T-helper 9 cell (primary cell): ENCODE results near the gene PTGFRN.

ENCODE experiments used
- DNase-seq: peaks from one replicate; pipeline ENCODE4 v3.0.0-alpha.2; 2020

The PTGFRN gene

DNA sequence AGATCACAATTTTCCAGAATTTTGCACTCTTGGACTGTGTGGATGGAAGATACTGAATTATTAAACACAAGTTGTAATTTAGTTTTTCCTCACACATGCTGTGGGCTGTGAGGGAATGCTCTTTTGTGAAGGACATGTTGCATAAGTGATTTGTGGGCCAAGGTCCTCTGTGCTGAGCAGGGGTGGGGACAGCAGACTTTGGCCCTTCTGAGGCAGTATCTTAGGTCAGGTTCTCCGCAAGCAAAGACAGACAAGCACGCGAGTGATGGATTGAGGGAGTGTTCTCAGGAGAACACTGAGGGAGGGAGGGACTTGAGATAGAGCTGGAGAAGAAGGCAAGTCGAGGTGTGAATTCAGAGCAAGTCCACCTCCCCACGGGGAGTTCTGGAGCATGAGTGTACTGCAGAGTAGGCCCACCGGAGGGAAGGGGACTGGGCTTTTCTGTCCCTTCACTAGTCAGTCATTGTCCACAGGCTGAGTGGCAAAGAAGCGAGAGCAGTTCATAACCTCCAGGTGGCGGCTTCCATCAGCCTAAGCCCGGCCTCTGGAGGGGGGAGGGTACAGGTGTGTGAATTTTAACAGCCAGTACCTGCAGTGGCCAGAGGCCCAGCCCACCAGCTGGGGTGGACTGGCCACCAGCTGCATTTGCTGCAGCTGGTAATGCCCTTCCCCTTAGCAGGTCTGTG is 72.7 kb downstream of the PTGFRN start:
- no peak for DNase-seq

DNA sequence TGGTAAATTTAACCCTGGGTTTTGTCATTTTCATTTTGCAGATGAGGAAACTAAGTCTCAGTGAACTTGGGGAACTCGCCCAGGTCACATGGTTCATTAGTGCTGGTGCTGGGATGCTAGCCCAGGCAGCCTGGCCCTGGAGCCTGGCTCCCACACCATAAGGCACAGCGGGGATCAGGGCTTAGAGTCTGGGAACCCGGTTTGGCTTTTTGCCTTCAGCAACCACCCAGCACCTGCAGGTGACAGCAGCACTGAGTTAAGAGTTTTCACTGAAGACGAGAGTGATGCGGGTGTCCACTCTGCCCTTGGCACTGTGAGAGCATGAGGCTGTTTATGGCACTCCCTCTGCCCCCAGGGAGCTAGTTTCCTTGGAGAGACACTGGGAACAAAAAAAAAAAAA is 73.4 kb downstream of the PTGFRN start:
- no peak for DNase-seq

DNA sequence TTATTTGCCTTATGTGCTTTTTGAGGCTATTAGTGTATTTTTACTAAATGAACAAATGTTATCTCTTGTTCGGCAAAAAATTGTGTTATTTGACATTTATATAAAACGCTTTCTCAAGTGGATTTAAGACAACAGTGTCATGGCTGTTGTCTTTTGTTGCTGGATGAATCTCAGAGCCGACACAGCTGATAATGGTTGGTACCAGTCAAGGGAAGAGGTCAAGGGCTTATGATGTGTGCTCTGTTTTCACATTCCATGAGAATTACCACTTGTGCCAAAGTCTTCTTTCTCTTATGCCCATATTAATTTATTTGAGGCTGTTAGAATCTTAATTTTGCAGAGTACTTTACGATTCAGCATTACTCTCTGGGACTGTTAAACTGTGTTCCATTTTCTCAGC is 74.0 kb downstream of the PTGFRN start:
- DNase-seq: no peak

DNA sequence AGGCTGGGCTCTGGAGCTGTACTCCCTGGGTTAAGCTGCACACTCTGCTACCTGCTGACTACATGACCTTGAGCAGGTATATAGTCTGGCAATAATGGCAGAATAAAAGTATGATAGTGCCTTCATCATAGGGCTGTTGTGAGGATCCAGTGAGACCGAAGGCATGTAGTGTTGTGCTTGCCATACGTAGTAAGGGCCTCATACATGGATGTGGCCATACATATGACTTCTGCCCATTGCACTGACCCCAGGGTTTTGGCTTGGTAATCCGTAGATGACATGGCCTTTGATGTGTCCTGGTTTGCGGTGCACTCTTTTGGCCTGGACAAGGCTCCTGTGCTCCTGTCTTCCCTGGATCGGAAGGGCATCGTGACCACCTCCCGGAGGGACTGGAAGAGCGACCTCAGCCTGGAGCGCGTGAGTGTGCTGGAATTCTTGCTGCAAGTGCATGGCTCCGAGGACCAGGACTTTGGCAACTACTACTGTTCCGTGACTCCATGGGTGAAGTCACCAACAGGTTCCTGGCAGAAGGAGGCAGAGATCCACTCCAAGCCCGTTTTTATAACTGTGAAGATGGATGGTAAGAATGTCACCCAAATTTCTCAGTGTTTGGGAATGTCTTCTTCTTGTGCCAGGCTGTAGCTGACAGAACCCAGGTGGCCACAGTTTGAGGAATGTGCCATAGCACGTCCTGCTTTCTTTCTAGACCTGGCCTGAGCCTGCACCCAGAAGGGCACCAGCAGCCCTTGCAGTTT is 74.9 kb downstream of the PTGFRN start:
- no peak for DNase-seq

DNA sequence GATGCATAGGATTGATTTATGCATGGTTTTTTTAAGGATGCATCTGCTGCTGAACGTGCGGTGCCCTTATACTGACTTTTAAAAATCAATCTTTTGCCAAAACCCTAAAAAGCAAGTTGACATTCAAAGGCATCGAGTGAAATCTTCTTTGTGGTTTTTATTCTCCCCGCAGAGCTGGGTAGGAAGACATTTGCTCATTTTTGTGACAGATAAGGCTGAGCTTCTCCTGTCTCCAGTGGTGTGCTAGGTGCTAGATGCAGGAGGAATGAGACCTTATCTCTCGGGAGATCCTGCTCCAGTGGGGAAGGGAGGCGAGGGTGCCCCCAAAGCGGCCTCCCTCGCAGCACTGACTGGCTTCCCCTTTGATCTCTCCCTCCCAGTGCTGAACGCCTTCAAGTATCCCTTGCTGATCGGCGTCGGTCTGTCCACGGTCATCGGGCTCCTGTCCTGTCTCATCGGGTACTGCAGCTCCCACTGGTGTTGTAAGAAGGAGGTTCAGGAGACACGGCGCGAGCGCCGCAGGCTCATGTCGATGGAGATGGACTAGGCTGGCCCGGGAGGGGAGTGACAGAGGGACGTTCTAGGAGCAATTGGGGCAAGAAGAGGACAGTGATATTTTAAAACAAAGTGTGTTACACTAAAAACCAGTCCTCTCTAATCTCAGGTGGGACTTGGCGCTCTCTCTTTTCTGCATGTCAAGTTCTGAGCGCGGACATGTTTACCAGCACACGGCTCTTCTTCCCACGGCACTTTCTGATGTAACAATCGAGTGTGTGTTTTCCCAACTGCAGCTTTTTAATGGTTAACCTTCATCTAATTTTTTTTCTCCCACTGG is 76.9 kb downstream of the PTGFRN start:
- peak; percentile 11 for DNase-seq

DNA sequence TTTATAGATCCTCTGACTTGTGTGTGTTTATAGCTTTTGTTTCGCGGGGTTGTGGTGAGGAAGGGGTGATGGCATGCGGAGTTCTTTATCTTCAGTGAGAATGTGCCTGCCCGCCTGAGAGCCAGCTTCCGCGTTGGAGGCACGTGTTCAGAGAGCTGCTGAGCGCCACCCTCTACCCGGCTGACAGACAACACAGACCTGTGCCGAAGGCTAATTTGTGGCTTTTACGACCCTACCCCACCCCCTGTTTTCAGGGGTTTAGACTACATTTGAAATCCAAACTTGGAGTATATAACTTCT is 77.5 kb downstream of the PTGFRN start:
- DNase-seq: peak; percentile 47

DNA sequence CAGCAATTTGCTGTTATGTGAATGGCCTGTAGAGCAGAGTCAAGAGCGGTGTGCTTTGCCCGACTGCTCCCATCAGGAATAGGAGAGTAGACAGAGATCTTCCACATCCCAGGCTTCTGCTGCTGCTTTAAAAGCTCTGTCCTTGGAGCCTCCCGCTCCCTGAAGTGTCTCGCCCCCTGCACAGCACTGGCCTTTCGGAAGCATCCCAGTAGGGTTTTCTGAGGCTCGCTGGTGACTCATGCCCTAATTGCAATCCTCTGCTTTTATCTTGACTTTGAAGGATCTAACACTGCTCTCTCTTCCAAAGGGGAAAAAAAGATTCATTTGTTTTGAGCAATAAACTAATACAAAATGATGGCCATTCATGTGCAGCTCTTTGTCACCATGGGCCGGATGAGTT is 78.5 kb downstream of the PTGFRN start:
- DNase-seq: no peak

DNA sequence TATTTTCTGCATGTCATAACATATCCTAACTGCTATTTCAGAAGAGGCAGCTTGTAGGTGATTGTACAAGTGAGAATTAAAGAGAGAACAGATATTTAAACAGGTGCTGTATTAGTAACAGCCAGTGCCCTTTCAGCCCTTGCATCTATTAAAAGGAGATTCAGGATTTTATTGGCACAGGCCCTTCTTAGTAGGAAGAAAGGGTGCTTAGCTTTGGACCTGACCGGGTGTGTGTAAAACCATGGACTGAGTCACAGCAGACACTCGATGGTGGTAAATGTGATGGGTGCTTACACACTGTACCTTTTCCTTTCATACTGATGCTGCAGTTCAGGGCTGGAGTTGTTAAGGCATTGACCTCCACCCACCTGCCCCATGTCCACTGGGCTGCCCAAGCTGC is 79.2 kb downstream of the PTGFRN start:
- no peak for DNase-seq

DNA sequence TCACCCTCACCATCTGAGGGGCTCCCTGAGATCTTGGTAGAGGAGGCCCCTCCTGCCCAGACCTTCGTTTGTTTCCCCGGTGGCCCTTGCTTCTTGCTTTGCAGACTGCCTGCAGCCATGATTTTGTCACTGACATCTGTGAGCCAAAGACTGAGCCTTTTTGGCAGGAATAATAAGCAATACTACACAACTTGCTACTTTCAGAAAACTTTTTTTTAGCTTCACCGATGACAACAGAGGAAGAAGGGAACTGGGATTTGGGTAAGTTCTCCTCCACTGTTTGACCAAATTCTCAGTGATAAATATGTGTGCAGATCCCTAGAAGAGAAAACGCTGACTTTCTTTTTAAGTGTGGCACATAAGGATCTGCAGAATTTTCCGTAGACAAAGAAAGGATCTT is 80.1 kb downstream of the PTGFRN start:
- DNase-seq: no peak

DNA sequence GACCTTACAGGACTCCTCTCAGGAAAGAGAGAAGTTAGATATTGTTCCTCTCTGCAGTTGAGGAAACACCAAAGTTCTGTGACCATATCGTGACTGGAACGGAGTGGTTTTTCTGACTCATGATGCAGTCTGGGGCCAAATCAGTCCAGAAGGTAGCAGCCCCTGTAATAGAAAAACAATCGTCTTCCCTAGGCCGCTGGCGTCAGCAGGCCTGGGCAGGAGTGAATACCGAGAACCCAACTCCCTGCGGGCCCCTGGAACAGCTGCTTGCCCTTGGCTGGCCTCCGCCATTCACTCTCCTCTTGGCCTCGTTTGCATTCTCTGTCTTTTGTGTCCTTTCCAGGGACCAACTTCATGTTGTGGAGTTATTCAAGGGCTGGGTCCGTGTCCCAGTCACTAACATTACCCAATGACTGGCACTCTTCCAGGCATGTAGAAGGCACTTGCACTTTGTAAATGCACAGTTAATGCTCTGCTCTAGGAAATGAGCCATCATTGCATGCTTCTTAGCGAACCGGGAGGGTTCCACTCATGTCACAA is 81.0 kb downstream of the PTGFRN start:
- no peak for DNase-seq

DNA sequence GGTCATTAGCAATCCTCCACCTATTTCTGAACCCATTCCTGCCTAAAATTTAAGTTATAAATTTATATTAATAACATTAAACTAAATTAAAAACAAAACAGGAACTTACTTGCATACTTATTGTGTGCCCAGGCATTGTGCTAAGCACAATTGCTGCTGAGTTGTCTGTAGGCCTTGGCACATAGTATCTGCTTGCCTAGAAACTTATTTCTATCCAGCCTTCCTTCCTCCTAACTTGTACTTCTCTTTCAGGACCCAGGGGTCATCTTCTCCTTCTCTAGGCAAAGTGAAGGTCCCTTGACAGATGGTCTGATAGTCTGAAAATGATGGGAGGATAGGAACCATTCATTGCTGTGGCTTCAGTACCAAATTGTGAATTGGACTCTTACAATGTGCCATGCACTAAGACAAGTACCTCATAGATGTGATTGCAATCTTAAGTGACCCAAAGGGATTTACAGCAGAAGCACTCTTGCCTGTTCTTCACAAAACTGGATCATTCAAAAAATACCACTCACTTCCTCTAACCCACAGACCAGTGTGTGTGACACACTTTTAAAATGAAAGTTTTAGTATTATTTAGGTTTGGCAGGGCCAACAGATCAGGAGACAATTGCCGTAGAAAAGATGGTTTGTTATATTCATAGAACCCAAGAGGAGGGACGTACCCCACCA is 81.6 kb downstream of the PTGFRN start:
- DNase-seq: no peak

DNA sequence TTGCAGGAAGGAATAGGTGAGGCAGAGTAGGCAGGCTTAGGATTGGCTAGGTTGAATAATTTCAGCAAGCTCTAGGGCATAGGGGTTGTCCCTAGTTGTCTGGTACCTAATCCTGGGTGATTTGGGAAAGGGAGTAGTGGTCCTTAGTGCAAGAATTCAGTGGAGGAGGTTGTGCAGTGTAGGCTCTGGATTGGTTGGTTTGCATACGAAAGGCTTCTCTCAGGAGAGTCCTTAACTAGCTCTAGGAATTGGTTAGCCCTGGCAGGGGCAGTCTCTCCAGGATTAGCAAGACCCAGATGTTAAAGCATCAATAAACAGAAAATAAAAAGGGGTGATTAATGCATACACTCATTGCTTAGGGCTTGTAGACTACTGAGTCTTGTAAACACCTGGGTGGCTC is 82.2 kb downstream of the PTGFRN start:
- no peak for DNase-seq

DNA sequence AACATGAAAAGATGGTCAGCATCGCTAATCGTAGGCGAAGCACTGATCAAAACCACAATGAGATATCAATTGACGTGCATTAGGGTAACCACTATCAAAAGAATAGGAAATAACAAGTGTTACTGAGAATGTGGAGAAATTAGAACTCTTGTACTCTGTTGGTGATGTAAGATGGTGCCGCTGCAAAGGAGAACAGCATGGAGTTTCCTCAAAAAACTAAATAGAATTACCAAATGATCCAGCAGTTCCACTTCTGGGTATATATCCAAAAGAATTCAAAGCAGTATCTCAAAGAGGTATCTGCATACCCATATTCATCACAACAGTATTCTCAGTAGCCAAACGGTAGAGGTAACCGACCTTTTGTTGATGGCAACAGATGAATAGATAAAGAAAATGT is 83.6 kb downstream of the PTGFRN start:
- no peak for DNase-seq

DNA sequence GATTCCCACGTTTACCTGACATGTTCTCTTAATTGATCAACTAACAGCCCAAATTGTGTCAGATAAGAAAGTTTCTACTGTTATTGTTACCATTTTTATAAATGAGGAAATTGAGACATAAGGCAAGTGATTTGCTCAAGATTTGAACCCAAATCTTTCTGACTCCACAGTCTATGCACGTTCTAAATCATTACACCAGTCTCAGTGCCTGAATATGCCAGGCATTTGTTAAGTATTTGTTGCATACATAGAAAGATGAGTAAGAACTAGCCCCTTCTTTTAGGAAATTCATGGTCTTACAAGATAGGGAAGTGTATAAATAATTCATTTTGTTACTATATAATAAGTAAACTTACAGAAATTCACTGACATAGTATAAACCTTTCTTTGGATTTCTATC is 84.7 kb downstream of the PTGFRN start:
- no peak for DNase-seq

DNA sequence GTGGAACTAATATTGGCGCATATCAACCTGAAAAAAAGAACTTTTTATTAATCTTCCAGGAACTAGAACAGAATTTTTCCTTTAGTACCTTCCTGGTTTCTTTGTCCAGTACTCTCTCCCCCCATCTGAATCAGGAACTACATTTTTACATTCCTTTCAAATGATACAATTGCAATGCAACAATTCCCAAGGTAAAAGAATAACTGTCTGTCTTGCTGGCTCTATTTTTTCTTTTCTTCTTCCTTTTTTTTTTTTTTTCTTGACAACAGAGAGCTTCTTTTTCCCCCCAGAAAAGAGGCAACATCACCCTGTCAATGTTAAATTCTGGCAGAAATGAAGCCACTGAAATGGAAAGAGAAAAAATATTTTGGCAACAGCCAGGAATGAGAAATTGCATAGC is 87.3 kb downstream of the PTGFRN start:
- no peak for DNase-seq

DNA sequence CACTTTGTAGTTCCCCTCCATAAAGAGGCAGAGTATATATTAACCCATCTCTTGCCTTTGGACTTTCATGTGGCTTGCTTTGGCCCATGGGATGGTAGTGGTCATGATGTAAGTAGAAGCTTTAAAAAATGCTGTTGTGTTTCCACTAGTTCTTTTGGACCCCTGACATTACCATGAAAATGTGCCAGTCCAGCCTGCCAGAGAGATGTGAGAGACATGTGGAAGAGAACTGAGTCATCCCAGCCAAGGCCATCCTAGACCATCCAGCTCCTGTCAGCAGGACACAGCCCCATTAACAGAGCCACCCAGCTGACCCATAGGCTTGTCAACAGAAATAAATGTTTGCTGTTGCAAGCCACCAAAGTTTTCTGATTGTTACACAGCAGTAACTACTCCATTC is 87.9 kb downstream of the PTGFRN start:
- no peak for DNase-seq

DNA sequence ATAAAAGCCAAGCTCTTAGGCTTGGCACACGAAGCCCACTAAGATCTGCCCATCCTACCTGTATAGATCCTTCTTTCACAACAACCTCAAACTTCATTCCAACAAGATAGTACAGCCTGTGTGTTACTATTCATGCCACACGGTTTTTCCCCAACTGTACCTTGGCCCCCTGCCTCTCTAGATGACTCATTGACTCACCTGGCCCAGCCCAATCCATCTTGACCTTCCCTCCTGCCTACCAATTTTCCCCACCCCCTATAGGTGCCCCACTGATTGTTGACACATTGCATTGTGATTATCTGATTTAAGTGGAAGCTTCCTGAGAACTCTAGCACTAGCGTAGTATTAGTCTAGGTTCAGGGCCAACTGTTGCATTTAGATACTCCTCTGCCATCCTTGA is 89.9 kb downstream of the PTGFRN start:
- no peak for DNase-seq

DNA sequence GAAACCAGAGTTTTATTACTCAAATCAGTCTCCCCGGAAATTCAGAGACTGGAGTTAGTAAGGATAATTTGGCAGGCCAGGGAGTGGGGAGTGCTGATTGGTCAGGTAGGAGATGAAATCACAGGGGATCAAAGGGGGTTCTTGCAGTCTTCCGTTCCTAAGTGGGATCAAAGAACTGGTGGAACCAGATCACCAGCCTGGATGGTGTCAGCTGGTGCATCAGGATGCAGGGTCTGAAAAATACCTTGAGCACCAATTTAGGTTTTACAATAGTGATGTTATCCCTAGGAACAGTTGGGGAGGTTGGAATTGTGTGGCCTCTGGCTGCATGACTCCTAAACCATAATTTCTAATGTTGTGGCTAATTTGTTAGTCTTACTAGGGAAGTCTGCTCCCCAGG is 90.4 kb downstream of the PTGFRN start:
- DNase-seq: no peak

DNA sequence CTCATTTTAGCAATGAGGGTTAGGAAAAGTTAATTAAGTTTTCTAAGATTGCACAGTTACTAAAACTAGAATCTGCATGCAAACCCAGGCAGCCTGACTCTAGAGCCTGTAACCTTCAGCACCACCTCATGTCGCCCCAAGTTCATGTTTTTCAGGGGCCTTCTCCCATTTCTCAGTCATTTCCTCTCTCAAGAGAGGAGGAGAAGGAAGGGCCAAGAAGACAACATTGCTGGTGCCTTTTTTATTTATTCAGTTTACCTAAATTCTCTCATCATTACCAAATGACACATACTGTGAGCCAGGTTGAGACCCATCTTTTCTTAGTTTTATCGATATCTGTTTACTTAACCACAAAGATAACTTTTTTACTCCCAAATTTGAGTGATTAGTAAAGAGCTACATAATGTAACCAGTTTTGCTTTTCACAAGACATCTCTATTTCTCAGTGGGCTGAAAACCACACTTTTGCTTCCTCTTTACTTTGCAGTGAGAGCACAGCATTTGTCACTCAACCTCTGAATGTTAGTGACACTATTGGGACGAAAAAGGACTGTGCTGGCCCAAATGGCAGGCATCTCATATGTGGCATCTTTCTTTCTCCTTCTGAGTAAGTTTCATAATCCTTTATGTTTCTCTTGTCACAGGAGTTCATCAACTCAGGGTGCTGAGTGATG is 91.7 kb downstream of the PTGFRN start, which contains the start of gene CD101:
TSS of gene CD101 (plus strand) at position 507 of the 674 bp plus-strand sequence. CDS start at position 565, 58 bp downstream.
- no peak for DNase-seq

DNA sequence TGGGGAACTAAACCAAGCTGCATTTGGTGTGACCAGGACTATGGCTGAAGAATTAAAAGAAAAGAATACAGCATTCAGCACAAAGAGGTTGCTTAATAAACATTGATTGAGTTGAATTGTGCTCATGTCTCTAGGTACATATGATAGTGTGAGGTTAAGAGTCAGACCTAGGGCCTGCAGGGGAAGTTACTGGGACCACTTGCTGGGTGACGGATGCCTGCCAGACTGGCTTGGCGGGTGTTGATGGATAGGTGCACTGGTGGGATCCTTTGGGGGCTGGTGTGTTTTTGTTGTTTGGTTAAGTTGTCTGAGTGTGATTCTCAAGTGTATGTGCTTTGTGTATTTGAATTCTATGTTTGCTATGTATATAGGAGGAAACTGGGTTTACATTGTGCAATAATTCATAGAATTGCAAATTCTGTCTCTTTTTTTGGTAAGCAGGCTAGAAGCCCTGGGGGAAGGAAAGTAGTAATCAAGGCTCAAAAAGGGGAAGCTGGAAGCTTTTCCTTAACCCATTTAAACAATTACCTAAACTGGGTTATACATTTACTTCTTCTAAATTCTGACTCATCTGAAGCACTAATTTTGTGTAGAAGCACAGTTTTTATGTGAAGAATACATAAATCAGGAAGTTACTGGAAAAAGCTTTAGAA is 93.6 kb downstream of the PTGFRN start:
- DNase-seq: no peak

DNA sequence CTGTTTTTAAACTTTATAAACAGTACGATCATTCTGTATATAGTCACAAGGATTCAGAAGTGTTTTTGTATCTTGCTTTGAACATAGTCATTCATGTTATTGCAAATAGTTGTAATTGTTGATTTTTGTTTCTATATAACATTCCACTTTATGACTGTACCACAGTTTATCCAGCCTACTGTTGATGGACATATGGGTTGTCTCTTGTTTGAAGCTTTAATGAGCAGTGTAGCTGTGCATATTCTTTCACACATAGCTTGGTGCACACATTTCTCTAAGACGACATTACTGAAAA is 98.0 kb downstream of the PTGFRN start:
- no peak for DNase-seq

DNA sequence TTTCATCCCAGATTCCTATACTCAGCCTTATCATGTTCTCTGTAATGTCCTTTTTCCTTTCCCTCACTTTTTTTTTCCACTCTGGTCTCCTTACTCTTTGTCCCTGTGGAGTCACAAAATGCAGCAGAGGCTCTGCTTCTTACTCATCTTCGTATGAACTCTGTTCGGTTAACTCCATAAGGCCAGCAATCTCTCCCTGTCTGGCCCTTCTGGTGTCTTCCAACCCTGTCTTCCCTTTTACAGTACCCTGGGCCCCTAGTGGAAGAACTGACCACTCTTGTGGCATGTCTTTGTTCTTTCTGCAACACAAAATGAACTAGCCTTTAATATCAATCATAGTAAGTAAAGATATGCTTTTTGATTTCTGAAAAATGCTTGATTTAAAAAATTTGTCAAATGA is 98.9 kb downstream of the PTGFRN start:
- no peak for DNase-seq
